ENCODE measurements around the gene S100A7A.

The S100A7A gene

GRCh38 chr1:153465811-153466636 lies 49.7 kb downstream of the S100A7A start:
- peak; percentile 31 to 54 (median 40) for DNase-seq

GRCh38 chr1:153466908-153467307 lies 50.6 kb downstream of the S100A7A start:
- DNase-seq: no peak

GRCh38 chr1:153470707-153471106 lies 54.4 kb downstream of the S100A7A start:
- no peak for DNase-seq

Data from activated naive CD4-positive, alpha-beta T cell (primary cell).